ENCODE data around the gene SUGP2.

Gene SUGP2

DNA sequence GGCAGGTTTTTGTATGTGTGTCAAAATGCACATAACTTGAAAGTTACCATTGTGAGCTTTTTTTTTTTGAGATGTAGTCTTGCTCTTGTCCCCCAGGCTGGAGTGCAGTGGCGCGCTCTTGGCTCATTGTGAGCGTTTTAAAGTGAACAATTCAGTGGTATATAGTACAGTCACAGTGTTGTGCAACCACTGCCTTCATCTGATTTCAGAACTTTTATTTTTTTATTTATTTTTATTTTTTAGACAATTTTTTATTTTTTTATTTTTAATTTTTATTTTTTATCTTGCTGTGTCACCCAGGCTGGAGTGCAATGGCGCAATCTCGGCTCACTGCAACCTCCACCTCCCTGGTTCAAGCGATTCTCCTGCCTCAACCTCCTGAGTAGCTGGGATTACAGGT, 45.5 kb upstream of the SUGP2 start:
- H3K27ac ChIP-seq (ENCODE audit: low read depth, low read length), result no peak overlapping the region
- H3K9me3 ChIP-seq (ENCODE audit: insufficient read depth, low read length), result no peaks in the 10 kb centered on the region
- H3K9ac ChIP-seq (ENCODE audit: low read length), result no peak overlapping the region
- H3K36me3 ChIP-seq (ENCODE audit: low read length), result no peaks in the 10 kb centered on the region
- H3K79me2 ChIP-seq (ENCODE audit: insufficient read depth, low read length), result 0 out of 2 replicates have a peak, but pooled peaks cover 3% of the 10 kb centered on the region
- TF ChIP-seq CTCF (IDR thresholded peaks at IDR 0.05; ENCODE audit: insufficient read depth, low read length, poor library complexity, severe bottlenecking), result no peak
- no peaks in the 10 kb centered on the region for H3K9me2 ChIP-seq (replicated peaks; ENCODE audit: insufficient read depth, low read length)
- no peak overlapping the region for H3K4me3 ChIP-seq (ENCODE audit: insufficient read depth, low read length, poor library complexity, severe bottlenecking)
- H3F3A ChIP-seq (ENCODE audit: insufficient read depth), result no peaks in the 10 kb centered on the region
- no peak overlapping the region for H3K4me2 ChIP-seq (ENCODE audit: low read depth, low read length, poor library complexity, severe bottlenecking)
- no peak overlapping the region for H2AFZ ChIP-seq (ENCODE audit: low read depth, low read length, severe bottlenecking)
- H4K20me1 ChIP-seq (ENCODE audit: low read depth, low read length), result no peaks in the 10 kb centered on the region
- no peaks in the 10 kb centered on the region for H3K27me3 ChIP-seq (ENCODE audit: low read length)

DNA sequence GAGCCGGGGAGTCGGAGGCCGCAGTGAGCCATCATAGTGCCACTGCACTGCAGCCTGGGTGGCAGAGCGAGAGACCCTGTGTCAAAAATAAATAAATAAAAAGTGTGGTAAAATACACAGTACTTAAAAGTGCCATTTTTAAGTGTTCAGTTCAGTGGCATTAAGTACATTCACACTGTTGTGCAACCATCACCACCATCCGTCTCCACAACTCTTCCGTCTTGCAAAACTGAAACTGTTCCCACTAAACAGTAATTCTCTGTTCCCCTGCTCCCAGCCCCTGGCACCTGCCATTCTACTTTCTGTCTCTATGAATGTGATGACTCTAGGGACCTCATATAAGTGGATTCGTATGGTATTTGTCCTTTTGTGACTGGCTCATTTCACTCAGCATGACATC, 43.8 kb upstream of the SUGP2 start:
- Histone ChIP-seq H3K36me3 (ENCODE audit: low read length) (no peaks in the 10 kb centered on the region), H3K27ac (ENCODE audit: low read depth, low read length) (no peak overlapping the region), H3F3A (ENCODE audit: insufficient read depth) (no peaks in the 10 kb centered on the region), H4K20me1 (ENCODE audit: low read depth, low read length) (no peaks in the 10 kb centered on the region), H3K4me2 (ENCODE audit: low read depth, low read length, poor library complexity, severe bottlenecking) (no peak overlapping the region), H3K79me2 (ENCODE audit: insufficient read depth, low read length) (0 out of 2 replicates have a peak, but pooled peaks cover 3% of the 10 kb centered on the region), H3K9me2 (replicated peaks; ENCODE audit: insufficient read depth, low read length) (no peaks in the 10 kb centered on the region), H2AFZ (ENCODE audit: low read depth, low read length, severe bottlenecking) (no peak overlapping the region), H3K4me3 (ENCODE audit: insufficient read depth, low read length, poor library complexity, severe bottlenecking) (no peak overlapping the region), H3K9me3 (ENCODE audit: insufficient read depth, low read length) (no peaks in the 10 kb centered on the region), H3K9ac (ENCODE audit: low read length) (no peak overlapping the region), H3K27me3 (ENCODE audit: low read length) (no peaks in the 10 kb centered on the region)
- TF ChIP-seq CTCF (IDR thresholded peaks at IDR 0.05; ENCODE audit: insufficient read depth, low read length, poor library complexity, severe bottlenecking) (no peak), EZH2phosphoT487 (conservative IDR thresholded peaks at IDR 0.05; ENCODE audit: low read length) (no peak)

GRCh38 chr19:19076476-19076875, 43.2 kb upstream of the SUGP2 start:
- Histone ChIP-seq H3K9ac (ENCODE audit: low read length) (no peak overlapping the region), H3F3A (ENCODE audit: insufficient read depth) (no peaks in the 10 kb centered on the region)

More at GRCh38 chr19:19076476-19076875, 43.2 kb upstream of the SUGP2 start:
- H3K4me3 ChIP-seq (ENCODE audit: insufficient read depth, low read length, poor library complexity, severe bottlenecking), result no peak overlapping the region
- H3K27ac ChIP-seq (ENCODE audit: low read depth, low read length), result no peak overlapping the region
- no peak for TF ChIP-seq CTCF (IDR thresholded peaks at IDR 0.05; ENCODE audit: insufficient read depth, low read length, poor library complexity, severe bottlenecking)
- no peak for TF ChIP-seq EZH2phosphoT487 (conservative IDR thresholded peaks at IDR 0.05; ENCODE audit: low read length)
- H4K20me1 ChIP-seq (ENCODE audit: low read depth, low read length), result no peaks in the 10 kb centered on the region
- no peaks in the 10 kb centered on the region for H3K27me3 ChIP-seq (ENCODE audit: low read length)
- H3K79me2 ChIP-seq (ENCODE audit: insufficient read depth, low read length), result 0 out of 2 replicates have a peak, but pooled peaks cover 3% of the 10 kb centered on the region
- no peak overlapping the region for H3K4me2 ChIP-seq (ENCODE audit: low read depth, low read length, poor library complexity, severe bottlenecking)
- H3K36me3 ChIP-seq (ENCODE audit: low read length), result no peaks in the 10 kb centered on the region
- no peaks in the 10 kb centered on the region for H3K9me2 ChIP-seq (replicated peaks; ENCODE audit: insufficient read depth, low read length)
- H3K9me3 ChIP-seq (ENCODE audit: insufficient read depth, low read length), result no peaks in the 10 kb centered on the region
- no peak overlapping the region for H2AFZ ChIP-seq (ENCODE audit: low read depth, low read length, severe bottlenecking)

Data from SU-DHL-6 (cell line).